ENCODE data around the gene NPFFR2. TPM values are rescaled to one million over a fixed set of nuclear protein-coding genes. Genes with fewer than 3 reads are reported as not detected.
"Not testable (repeated sequence)": the region's sequence is repeated elsewhere in the genome, so short reads cannot be mapped to it uniquely, and the experiment has no call there.

The NPFFR2 gene
- total RNA-seq, 1 donor from 2014 or later, result not detected

DNA sequence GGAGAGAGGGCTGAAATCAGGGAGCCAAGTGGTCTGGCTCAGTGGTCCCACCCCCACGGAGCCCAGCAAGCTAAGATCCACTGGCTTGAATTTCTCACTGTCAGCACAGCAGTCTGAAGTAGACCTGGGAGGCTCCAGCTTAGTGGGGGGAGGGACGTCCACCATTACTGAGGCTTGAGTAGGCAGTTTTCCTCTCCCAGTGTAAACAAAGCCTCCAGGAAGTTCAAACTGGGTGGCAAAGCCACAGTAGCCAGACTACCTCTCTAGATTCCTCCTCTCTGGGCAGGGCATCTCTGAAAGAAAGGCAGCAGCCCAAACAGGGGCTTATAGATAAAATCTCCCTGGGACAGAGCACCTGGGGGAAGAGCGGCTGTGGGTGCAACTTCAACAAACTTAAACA is 88.1 kb downstream of the NPFFR2 start:
- H3K4me1 Mint-ChIP-seq (ENCODE audit: unreplicated experiment), result no peaks in the 10 kb centered on the region
- no peak for TF ChIP-seq CTCF (IDR thresholded peaks at IDR 0.05)
- no peak overlapping the region for H3K27ac Mint-ChIP-seq (ENCODE audit: unreplicated experiment)
- H3K4me3 Mint-ChIP-seq (ENCODE audit: unreplicated experiment), result no peak overlapping the region
- H3K27me3 Mint-ChIP-seq (ENCODE audit: unreplicated experiment), result peaks cover 10% of the 10 kb centered on the region
- H3K9me3 Mint-ChIP-seq (ENCODE audit: unreplicated experiment), result no peaks in the 10 kb centered on the region
- H3K36me3 Mint-ChIP-seq (ENCODE audit: unreplicated experiment), result no peaks in the 10 kb centered on the region
- DNase-seq (ENCODE audit: extremely low spot score, unreplicated experiment), result no peak

DNA sequence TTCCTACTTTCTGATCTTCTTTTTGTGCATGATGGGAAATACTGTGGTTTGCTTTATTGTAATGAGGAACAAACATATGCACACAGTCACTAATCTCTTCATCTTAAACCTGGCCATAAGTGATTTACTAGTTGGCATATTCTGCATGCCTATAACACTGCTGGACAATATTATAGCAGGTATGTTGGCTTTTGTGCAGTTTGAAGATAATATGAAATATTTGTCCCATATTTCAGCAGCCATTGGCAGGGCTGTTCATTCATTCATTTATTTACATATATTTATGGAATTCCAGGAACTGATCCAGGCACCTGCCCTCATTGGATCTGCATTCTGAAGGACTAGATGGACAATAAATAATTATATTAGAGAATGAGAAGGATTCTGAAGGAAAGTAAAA is 96.9 kb downstream of the NPFFR2 start:
- H3K9me3 Mint-ChIP-seq (ENCODE audit: unreplicated experiment), result no peaks in the 10 kb centered on the region
- TF ChIP-seq CTCF (IDR thresholded peaks at IDR 0.05), result no peak
- no peak overlapping the region for H3K4me3 Mint-ChIP-seq (ENCODE audit: unreplicated experiment)
- H3K36me3 Mint-ChIP-seq (ENCODE audit: unreplicated experiment), result no peaks in the 10 kb centered on the region
- no peak for DNase-seq (ENCODE audit: extremely low spot score, unreplicated experiment)
- H3K4me1 Mint-ChIP-seq (ENCODE audit: unreplicated experiment), result no peaks in the 10 kb centered on the region
- H3K27ac Mint-ChIP-seq (ENCODE audit: unreplicated experiment), result no peak overlapping the region
- H3K27me3 Mint-ChIP-seq (ENCODE audit: unreplicated experiment), result peaks cover 6% of the 10 kb centered on the region

DNA sequence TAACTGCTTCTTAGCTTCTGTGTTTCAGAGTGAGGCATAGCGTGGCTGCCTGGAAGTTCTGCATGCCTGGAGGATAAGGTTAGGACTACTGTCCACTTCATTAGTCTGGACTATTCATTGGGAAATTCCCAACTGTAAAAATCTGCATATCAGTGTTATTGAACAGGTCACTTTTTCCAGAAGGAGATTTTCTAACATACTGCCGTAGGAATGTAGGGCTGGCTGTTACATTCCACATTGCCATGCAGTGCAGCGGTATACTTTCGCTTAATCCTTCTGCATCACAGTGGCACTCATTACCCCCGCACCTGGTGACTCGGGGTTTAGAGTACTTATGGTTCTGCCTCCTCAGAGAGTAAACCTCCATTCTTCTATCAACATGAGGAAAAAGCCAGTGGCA is 104.6 kb downstream of the NPFFR2 start:
- Mint-ChIP-seq H3K4me1 (ENCODE audit: unreplicated experiment) (no peaks in the 10 kb centered on the region), H3K4me3 (ENCODE audit: unreplicated experiment) (no peak overlapping the region), H3K27ac (ENCODE audit: unreplicated experiment) (no peak overlapping the region), H3K27me3 (ENCODE audit: unreplicated experiment) (no peaks in the 10 kb centered on the region), H3K36me3 (ENCODE audit: unreplicated experiment) (no peaks in the 10 kb centered on the region), H3K9me3 (ENCODE audit: unreplicated experiment) (no peaks in the 10 kb centered on the region)
- DNase-seq (ENCODE audit: extremely low spot score, unreplicated experiment), result no peak
- no peak for TF ChIP-seq CTCF (IDR thresholded peaks at IDR 0.05)

- not testable (repeated sequence) for H3K27me3 Mint-ChIP-seq (ENCODE audit: unreplicated experiment); H3K27ac Mint-ChIP-seq (ENCODE audit: unreplicated experiment)
Measured at GRCh38 chr4:72139997-72140396, 108.2 kb downstream of the NPFFR2 start.

GRCh38 chr4:72144241-72144640 is 112.4 kb downstream of the NPFFR2 start:
- no peaks in the 10 kb centered on the region for H3K9me3 Mint-ChIP-seq (ENCODE audit: unreplicated experiment)

More at GRCh38 chr4:72139997-72140396, 108.2 kb downstream of the NPFFR2 start:
- not testable (repeated sequence) for H3K36me3 Mint-ChIP-seq (ENCODE audit: unreplicated experiment); H3K9me3 Mint-ChIP-seq (ENCODE audit: unreplicated experiment); H3K4me3 Mint-ChIP-seq (ENCODE audit: unreplicated experiment); DNase-seq (ENCODE audit: extremely low spot score, unreplicated experiment); H3K4me1 Mint-ChIP-seq (ENCODE audit: unreplicated experiment)

More at GRCh38 chr4:72144241-72144640, 112.4 kb downstream of the NPFFR2 start:
- Mint-ChIP-seq H3K27ac (ENCODE audit: unreplicated experiment) (no peak overlapping the region), H3K36me3 (ENCODE audit: unreplicated experiment) (no peaks in the 10 kb centered on the region), H3K4me1 (ENCODE audit: unreplicated experiment) (no peaks in the 10 kb centered on the region), H3K4me3 (ENCODE audit: unreplicated experiment) (no peak overlapping the region), H3K27me3 (ENCODE audit: unreplicated experiment) (no peaks in the 10 kb centered on the region)
- TF ChIP-seq CTCF (IDR thresholded peaks at IDR 0.05), result no peak
- no peak for DNase-seq (ENCODE audit: extremely low spot score, unreplicated experiment)
